DMS79 treated with DMSO at 0.1 percent for 48 hours (cell line): ENCODE data around the gene GZMB.
"Not testable (repeated sequence)": the region's sequence is repeated elsewhere in the genome, so short reads cannot be mapped to it uniquely, and the experiment has no call there.

Experiments
- DNase-seq: peaks from one replicate; lab custom pipeline; 2025; lab: John Stamatoyannopoulos, UW

The GZMB gene, protein sequence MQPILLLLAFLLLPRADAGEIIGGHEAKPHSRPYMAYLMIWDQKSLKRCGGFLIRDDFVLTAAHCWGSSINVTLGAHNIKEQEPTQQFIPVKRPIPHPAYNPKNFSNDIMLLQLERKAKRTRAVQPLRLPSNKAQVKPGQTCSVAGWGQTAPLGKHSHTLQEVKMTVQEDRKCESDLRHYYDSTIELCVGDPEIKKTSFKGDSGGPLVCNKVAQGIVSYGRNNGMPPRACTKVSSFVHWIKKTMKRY

DNA sequence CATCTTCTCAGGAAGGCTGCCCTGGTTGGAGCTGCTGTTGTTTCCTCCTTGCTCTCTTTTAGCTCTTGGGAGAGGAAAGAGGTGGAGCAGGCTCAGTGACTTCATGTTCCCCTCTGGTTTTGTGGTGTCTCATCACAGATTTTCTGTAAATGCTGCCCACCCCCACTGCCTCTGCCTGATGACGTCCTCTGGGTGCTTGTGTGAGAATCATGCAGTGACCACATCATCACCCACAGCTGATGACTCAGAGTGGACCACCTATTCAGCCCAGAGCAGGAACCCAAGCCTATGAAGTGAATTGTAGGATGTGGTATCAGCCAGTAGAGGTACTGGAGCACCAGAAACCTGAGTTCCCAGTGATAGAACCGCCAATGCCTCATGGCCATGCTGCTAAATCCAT is at the start of gene GZMB:
Gene GZMB (minus strand): TSS at position 33 of the 400 bp plus-strand sequence. CDS start 30 bp downstream, at position 3.
- DNase-seq = no peak

GRCh38 chr14:24681056-24681455 is 47.1 kb upstream of the GZMB start:
- no peak for DNase-seq

DNA sequence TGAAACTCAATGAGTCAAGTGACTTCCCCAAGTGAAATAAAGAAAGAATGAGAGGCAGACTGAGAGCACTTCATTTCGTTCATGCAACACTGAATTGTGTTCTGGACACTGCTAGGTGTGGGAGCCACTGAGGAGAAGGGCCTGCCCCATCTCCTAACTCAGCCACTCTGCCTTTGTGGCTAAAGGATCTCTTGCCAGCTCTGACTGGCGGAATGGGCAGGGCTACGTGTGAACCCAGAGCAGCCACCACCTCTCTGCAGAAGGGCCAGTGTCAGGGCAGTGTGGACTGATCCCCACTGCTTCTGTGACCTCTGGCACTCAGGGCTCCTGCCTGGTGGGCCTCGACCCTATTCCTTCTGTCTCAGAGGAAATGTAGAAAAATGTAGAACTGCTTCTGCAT is 46.5 kb upstream of the GZMB start:
- DNase-seq = no peak

- DNase-seq = no peak
Observed at GRCh38 chr14:24679248-24679961, 45.4 kb upstream of the GZMB start.

DNA sequence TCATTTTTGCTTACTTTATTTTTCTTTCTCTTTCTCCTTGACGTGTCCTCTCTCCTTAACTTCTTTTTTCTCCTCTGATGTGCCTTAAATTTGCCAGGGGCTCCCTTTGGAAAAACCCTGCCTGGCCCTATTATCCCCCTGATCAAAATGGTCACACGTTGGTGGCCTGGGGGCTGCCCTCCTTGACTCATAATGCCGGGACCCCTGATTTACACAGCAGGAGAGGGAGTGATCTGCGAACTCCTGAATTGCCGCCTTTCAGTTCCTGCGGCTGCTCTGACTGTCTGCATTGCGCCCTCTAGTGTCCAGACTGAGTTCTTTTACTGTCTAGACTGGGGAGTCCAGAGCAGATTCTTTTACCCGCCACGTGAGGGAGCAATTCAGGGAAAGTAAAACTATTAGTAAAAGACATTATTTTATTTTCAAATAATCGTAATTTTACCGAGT is 44.8 kb upstream of the GZMB start:
- peak; percentile 98 for DNase-seq

GRCh38 chr14:24677956-24678355 is 44.0 kb upstream of the GZMB start:
- no peak for DNase-seq

GRCh38 chr14:24674204-24674970 is 40.4 kb upstream of the GZMB start:
- no peak for DNase-seq

DNA sequence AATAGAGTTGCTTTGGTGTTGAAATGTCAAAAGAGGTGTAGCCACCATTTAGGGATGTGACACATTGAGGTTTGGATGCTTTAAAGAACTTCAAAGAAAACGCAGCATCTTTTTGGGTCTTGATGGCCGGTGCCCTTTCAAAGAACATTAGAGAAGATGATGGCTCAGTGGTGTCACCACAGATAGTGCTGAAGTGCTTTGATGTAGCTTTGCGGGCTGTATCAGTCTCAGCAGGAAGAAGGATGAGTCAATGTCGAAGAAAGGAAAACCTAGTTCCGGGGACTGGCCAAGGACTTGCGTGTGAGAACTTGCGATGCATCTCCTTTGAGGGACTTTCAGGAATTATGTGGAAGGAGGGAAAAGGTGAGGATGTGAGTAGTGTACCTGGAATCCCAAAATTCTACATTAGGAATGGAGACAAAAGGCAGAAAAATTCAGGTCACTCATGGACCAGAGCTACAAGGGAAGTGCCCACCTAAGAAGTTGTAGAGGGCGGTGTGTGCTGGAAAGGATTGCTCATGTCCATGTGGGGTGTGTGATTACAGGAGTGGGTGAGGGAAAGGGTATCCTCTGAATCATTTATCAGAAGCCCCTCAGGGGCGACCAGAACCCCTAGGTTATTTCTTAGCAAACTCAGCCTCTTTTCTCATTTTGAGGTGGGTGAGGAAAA is 39.7 kb upstream of the GZMB start:
- DNase-seq = no peak

GRCh38 chr14:24673059-24673458 is 39.1 kb upstream of the GZMB start:
- DNase-seq = no peak

- DNase-seq = no peak
Observed at GRCh38 chr14:24670594-24670993, 36.6 kb upstream of the GZMB start.

DNA sequence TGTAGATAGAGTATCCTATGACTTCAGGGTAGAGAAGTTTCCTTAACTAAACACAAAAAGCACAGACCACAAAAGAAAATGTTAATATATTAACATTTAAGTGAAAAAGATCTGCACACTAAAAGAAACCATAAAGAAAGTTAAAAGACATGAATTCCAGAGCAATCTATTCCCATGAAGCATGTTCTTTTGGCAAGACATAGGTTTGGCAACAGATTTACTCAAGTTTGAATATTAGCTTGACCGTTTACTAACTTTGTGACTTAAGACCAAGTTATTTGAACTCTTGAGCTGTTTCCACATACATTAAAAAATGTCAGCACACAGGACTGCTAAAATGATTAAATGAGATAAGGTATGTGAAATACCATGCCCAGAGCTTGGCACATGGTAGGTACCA is 35.7 kb upstream of the GZMB start:
- DNase-seq = no peak

- DNase-seq = no peak
Observed at GRCh38 chr14:24665440-24665991, 31.5 kb upstream of the GZMB start.

DNA sequence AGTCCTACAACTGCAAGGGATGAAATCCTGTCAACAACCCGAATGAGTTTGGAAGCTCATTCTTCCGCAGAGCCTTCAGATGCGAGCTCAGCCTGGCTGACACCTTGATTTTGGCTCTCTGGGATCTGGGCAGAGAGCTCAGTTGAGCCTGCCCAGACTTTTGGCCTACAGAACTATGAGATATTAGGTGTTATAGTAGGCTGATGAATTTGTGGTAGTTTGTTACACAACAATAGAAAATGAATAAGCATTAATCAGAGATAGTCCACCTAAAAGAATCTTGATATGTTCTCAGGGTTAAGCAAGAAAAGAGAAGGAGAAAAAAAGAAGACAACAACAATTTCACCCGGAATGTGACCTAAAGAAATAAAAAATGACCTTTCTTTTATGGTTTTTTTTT is 30.4 kb upstream of the GZMB start:
- no peak for DNase-seq

DNA sequence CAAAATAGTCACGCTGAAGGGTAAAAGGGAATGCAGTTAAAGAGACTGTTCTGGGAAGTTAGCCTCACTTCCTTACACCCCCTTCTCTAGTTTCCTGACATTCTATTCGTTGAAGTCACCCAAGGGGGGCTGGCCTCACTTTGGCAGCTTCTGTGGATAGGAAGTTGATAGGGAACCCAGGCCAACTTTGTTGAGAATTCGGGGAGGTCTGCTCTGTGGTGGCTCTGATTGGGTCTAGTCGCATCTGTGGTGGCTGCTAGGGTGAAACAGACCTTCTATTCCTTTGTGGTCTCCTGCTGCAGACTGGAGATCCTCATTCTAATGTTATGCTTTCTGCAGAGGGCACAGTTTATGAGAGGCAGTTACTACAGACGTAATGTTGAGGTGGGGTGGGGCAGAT is 28.8 kb upstream of the GZMB start:
- DNase-seq = no peak

- DNase-seq = no peak
Observed at GRCh38 chr14:24659916-24660570, 26.1 kb upstream of the GZMB start.

GRCh38 chr14:24648361-24648760 is 14.4 kb upstream of the GZMB start:
- DNase-seq = not testable (repeated sequence)

DNA sequence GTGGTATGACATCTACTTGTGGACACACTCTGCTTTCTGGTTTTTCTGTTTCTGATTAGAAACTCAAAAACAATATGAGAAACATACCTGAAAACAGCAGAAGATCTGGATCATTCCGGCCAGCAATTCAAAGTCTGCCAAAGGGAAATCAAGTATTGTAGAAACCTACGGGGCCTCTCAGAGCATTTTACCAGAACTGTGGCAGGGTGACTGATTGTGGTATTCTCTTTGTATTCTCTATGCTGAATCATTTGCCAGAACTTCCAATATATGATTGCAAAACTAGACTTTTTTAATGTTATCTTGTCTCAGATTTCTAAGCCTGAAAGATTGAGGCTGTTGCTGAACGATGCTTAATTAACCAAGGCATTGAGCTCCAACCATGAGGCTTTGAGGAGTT is 5.9 kb upstream of the GZMB start:
- no peak for DNase-seq

GRCh38 chr14:24639270-24639669 is 5.3 kb upstream of the GZMB start:
- DNase-seq = no peak

DNA sequence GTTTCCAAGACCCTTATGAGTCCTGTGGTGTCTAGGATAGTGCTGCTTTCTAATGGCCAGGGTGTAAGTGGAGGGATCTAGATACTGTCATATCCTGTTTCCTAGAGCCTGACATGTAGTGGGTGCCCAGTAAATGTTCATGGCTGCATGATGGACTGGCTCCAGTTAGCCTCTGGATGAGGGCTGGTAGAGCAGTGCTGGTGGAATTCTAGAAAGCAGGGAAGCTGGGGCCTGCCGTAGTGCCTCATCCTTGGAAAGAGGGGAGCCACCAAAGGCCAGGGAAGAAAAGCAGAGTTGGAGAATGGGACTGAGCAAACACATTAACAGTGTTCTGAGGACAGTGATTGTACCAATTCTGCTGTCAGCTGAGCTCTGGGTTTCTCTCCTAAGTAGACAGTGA is 637 bp downstream of the GZMB start:
- DNase-seq = no peak

- no peak for DNase-seq
Observed at GRCh38 chr14:24632761-24633160, 1.2 kb downstream of the GZMB start.

- no peak for DNase-seq
Observed at GRCh38 chr14:24632336-24632735, 1.7 kb downstream of the GZMB start.
